Raji (cell line): Measurements from ENCODE around the gene GNB1L.

Experiments
- POLR2A ChIP-seq: IDR thresholded peaks from 2 replicates; pipeline ENCODE4 v1.6.1; 2011; ENCODE audit warnings: low read depth, low read length, control low read depth; ENCODE audit not compliant: insufficient read depth

Gene GNB1L

DNA sequence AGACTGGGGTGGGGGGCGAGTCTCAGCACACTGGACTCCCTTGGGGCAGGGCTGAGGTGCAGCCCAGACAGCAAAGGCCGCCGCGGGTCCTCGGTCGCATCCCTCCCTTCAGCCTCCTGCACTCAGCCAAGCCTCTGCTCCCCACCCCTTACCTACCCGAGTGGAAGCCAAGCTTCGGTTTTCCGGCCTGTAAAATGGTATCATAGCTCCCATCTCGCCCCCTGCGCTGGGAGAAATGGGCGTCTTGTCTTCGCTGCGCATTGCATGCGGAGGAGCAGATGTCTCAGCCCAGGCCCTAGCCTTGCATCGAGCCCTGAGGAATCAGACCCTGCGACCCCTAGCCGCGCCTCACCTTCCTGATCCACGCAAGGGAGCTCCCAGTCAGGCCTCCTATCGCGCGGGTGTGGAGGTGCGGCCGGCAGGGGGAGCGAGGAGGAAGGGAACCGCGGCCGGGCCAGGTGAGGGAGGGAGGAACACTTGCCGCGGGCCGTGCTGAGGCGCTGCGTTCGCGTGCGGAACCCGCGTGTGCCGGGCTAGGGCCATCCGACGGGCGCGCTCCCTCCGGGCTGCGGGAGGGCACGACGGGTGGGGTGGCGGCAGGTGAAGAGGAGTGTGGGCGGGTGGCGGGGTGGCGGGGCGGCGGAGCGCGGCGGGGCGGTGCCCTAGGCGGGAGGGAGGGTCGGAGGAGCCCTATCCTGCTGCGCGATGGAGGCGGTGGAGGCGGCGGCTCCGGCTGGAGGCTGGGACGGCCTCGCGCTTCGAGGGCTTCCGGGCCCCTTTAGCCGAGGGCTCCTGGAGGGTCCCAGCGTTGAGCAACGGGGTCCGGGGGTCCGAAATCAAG lies 98.2 kb downstream of the GNB1L start:
- no peak for TF ChIP-seq POLR2A

DNA sequence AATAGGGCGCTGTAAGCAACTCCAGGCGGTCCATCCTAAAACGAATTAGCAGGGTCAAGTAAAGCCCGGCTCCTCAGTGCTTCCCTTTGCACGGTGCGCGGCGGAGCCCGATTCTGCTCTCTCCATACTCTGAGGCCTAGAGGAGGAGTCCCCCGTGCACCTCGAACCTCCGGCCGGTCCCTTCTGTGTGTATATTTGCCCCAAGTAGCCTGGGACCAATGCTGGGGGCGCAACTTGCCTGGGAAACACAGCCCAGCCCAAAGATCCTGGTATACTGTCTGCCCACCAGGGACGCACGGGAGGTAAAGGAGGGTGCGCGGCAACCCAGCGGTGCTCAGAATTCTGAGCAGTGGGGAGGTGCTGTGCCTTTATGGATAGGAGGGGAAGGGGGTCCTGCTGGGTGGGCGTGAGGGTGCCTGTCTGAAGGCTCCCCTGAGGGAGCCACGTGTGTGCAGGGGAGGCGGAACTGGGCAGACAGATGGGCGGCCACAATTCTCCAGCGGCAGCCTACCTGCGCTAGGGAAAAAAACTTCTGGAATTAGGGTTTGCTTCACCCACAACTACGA lies 98.9 kb downstream of the GNB1L start:
- TF ChIP-seq POLR2A = no peak

DNA sequence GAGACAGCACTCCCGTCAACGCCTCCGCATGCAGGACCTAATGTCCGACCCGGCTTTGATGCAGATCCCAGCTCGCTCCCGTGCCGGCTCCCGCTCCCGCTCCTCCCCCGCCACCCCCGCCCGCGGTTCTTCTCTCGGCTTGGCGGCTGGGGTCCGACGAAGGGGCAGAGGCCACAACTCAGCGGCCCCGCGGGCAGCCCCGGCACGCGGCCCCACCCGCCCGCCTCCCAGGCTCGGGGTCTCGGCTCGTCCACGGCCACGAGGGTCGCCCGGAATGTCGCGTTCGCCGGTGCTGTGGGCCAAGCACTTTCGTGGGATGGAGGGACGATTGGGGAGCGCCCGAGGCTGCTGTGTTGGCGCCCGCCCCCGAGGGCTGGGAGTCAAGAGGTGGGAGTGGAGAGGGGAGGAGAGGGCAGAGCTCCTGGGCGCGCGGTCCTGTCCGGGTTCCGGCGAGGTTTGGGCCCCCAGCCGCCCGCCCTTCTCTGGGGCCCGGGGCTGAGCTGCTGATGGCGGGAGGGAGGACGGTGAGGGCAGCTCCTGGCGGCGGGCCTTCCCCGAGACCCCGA lies 99.4 kb downstream of the GNB1L start:
- no peak for TF ChIP-seq POLR2A

DNA sequence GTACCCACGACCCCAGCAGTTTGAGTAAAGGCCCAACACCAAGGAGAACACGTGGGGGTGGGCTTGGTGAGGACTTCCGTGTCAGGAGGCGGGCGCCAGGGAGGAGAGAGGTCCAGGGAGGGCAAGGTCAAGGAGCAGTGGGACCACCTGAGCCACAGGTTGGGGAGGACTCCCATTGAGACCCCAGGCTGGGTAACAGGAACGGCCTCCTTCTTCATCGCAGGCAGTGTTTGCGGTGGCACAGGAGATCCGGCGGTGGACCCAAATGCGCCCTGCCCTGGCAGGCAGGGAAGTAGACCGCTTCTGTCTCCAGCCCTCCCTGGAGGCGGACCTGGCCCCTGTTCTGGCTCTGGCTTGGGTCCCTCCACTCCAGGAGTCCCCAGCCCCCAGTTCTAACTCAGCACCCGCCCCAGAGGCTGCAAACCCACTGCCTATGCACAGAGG lies 100.0 kb downstream of the GNB1L start:
- TF ChIP-seq POLR2A = no peak

DNA sequence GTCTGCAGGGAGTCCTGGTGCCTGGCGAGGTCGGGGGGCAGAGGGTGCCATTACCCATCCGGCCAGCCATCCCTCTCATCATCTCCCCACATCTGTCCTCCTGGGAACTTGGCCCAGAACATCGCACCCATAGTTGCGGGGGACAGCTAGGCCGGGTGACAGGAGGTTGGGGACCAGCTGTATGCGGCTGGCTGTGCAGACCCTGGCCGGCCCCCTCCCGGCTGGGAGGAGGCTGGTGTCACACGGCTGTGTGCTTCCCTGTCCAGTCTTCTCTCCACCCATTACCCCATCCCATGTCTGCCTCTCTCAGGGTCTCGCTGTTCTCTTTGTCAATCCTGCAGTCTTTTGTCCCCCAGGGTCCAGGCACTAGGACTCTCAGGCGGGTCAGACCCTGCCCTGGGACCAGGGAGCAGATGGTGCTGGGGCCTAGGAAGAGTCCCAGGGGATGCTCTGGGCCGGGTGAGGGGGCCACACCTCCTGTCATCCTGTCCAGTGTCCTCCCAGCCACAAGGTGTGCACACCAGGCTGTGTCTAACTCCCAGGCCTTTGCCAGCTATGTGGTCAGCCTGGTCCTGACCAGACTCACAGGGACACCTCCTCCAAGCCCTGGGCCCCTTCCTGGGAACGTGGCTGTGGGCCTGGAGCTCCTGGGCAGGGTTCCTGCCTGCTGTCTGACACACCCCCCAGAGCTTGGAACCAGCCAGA lies 100.5 kb downstream of the GNB1L start:
- no peak for TF ChIP-seq POLR2A

DNA sequence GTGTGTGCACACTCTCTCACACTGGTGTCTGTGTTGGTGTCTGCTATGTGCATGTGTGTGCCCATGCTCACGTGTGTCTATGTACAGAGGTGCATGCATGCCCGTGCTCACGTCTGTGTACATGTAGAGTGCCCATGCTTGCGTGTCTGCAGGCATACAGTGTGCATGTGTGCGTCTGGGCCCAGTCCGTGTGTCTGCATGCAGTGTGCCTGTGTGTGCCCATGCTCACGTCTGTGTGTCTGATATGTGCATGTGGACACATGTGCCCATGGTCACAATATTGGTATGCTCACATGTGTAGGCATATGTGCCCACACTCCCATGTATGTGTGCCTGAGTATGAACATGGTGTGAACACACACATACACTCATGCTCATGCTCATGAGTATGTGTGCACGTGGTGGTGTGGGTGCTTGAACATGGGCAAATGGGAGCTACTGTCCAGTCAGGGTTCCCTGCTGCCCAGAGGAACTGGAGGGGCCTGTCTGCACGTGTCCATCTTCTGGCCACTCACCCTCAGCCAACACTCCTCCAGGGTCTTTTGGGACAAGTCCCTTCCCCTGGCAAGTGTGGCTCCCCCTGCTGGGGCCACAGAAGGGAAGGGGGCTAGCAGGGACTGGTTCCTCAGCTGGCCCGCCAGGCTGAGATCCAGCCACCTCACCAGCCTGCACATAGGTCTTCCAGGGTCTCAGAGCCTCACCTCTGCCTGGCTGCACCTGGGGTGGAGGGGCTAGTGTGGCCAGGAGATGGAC lies 101.4 kb downstream of the GNB1L start:
- TF ChIP-seq POLR2A = no peak

DNA sequence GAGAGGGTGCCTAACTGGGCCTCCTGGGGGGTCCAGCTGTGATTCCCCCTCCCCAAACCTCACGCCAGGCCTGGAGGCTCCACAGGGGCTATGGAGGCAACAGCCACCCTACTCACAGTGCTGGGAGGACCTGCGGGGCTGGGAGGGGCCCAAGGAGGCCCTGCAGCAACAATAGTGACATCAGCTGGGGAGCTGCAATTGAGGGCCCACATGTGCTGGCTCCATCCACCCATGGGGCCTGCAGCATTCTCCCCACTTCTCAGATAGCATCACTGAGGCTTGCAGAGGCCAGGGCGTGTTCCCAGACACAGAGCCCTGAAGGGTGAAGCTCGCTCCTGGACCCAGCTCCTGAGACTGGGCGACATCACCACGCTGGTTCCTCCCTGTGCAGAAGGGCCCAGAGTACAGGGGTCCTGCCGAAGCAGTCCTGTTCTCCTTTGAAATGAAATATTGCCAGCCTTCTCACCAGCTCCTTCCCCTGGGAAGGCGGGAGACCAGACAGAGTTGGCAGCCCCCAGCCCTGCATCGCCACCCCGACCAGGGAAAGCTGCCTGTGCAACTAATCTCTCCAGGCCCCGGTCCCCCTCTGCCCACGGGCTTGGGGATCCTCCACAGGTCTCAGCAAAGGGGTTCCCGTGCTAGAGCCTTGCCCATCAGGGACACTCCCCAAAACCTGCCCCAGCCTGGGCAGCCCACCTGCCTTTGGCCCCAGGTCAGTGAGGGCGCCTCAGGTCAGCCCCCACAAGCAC lies 103.0 kb downstream of the GNB1L start:
- no peak for TF ChIP-seq POLR2A

DNA sequence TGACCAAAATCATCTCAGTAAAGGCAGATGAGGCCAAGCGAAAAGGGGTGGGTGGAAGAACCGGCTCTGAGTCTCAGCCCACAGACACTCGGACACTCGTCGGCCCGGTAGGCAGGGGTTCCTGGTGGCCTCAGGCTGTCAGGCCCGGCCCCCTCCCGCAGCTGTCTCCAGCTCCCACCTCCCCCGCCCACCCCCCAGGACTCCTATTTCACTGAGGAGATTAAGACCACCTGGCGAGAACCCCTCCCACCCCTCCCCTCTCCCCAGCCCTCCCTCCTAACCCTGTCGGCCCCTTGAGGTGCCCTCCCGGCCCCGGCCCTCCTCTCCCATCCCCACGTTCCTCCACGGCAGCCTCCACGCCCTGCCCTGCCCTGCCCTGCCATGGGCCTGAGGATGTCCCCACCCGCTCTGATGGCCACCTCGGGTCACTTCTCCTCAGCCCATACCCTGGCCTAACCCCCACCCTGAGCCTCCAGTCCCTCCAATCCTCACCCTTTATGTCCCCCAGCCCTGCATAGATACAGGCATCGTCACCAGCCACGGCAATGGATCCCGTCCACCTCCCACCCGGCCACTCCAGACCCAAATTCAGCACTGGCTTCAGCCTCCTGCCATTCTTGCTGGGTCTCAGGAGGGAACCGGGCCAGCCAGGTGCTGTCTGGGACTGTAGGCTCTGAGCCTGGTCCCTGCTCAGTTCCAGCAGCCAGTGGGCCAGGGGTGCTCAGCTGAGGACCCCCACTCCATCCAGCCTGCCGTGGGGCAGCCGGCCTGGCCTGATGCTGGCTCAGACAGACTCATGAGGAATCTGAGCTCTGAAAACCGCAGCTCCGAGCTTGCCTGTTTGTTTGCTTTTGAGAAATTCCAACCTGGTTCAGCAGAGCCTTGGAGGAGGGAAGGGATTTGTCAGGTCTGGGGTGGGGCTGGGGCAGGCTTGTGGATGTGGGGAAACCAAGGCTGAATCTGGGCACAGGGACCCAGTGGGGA lies 103.9 kb downstream of the GNB1L start:
- TF ChIP-seq POLR2A = no peak

DNA sequence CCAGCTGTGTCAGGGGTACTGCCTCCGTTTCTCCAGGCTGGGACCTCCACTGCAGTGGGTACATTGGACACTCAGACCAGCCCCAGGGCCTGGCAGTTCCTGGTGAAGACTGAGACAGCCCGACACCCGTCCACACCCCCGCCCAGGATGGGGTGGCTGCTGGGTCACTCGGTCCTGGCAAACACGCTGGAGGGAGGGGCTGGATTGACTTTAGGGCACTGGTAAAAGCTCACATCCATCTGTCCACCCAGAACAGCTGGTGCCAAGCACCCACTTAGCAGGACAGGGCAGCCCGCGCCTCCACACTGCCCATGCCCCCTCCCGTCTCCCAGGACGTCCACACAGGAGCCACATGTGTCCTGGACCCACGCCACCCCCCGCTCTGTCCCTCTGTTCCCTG lies 104.8 kb downstream of the GNB1L start:
- TF ChIP-seq POLR2A = no peak

DNA sequence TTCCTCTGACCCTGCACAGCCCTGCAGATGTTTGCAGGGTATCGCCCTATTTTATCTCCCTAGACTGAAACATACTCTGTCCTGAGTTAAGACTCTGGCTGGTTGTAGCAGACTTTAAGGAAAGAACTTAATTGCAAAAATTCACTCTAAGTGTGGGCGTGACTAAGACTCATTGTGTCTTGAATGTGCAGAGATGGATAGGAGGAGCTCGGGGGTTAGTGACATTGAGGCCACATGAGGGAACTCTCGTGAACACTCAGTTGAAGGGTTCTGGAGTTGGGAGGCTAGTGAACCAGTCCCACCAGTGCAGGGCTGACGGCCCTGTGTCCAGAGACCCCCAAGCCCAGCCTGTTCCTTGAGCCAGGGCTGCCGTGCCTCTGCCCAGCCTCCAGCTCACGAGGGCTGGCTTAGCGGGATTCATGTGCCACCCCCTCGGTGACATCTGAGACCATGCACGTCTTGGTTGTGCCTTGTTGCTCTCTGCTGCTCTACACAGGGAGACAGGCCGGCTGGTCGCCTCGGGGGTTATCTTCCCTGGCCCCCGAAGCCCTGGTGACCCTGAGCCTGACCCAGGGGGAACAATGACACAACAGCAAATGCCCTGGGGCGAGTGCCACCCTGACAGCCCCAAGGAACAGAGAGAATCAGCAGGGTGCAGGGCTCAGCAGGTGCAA lies 105.5 kb downstream of the GNB1L start:
- no peak for TF ChIP-seq POLR2A

DNA sequence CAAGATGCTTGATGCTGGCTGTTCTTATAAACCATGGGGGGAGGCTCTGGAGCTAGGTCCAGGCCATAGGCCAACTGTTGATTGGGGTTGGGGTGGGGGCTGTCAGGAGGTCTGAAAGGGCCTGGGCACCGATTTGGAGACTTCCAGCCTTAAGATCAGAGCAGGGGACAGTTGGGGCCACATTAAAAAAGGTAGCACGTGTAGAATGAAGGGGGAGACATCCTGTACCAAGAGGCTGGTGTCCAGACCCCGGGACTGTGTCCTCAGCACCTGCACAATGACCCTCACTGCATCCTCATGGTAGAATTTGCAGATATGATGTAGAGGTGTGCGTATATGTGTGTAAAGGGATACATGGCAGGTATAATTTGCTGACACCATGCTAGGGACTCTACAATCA lies 106.5 kb downstream of the GNB1L start:
- TF ChIP-seq POLR2A = no peak

DNA sequence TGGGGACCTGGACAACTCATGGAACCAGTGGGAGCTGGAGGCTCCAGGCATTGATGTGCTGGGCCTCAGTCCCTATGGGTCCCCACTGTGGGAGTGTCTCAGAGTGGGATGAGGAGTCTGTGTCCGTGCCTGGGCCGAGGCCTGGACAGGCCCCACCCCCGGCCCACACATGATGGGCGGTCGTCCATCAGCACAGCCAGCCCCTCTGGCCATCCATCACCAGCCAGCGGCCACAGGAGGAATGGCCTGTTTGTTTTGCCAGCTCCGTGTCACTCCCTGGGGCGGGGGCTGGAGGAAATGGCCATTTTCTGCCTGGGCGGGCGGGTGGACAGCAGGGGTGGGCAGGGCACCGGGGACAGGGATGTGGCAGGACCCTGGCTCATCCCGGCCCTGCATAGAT lies 107.1 kb downstream of the GNB1L start:
- TF ChIP-seq POLR2A = no peak

DNA sequence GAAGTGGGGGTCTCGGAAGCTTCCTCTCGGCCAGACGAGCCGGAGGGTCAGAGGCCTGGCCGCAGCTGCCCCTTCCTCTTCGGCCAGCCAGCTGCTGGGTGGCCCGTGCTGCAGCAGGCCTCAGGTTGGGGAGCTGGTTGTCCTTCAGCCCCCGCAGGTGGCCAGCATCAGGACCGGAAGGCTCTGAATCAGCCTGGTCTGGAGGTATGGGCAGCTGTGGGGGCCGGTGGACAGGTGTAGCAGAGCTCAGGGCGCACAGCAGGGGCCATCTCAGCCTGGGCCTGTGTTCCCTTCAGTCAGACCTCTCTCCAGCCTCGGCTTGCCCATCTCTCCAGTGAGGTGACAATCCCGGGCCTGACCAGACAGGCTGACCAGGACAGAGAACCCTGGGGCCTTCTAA lies 107.9 kb downstream of the GNB1L start:
- no peak for TF ChIP-seq POLR2A
